Measurements from ENCODE around the gene PRPSAP2. TPM values are rescaled to one million over a fixed set of nuclear protein-coding genes. Genes with fewer than 3 reads are reported as not detected.

The PRPSAP2 gene
- total and polyA plus RNA-seq, 8 donors: 5.3 to 478 (median 25.0) TPM

- TF ChIP-seq POLR2AphosphoS5 (IDR thresholded peaks at IDR 0.05) (no peak), EP300 (IDR thresholded peaks at IDR 0.05) (no peak), POLR2A (IDR thresholded peaks at IDR 0.05) (no peak), CTCF (IDR thresholded peaks at IDR 0.05) (no peak)
- intact Hi-C loops (cut with DNase I; ENCODE audit: low total_unique reads): no loop called here
- peaks cover 2 to 9% (median 6%) of the 10 kb centered on the region in 4 donors for H3K4me1 ChIP-seq
- 83 to 95% (median 91%) methylated on average over 10 of the region's 10 CpGs for WGBS, 5 donors
- DNase-seq: no peak
- H3K27me3 ChIP-seq: no peaks in the 10 kb centered on the region
- no peak overlapping the region for H3K4me3 ChIP-seq
- H3K36me3 ChIP-seq: peaks cover 24 to 73% (median 62%) of the 10 kb centered on the region in 4 donors
- no peaks in the 10 kb centered on the region for H3K9me3 ChIP-seq
- H3K27ac ChIP-seq: no peak overlapping the region
These were observed 116.6 kb downstream of the PRPSAP2 start for GRCh38 chr17:18974407-18975149.

GRCh38 chr17:18975597-18975996 is 117.7 kb downstream of the PRPSAP2 start:
- Histone ChIP-seq H3K4me1 (peaks cover 0 to 9% (median 3%) of the 10 kb centered on the region in 4 donors), H3K36me3 (peaks cover 24 to 69% (median 62%) of the 10 kb centered on the region in 4 donors), H3K4me3 (no peak overlapping the region), H3K27ac (no peak overlapping the region), H3K9me3 (no peaks in the 10 kb centered on the region), H3K27me3 (no peaks in the 10 kb centered on the region)
- DNase-seq: no peak
- intact Hi-C loops (cut with DNase I; ENCODE audit: low total_unique reads): no loop called here
- TF ChIP-seq EP300 (IDR thresholded peaks at IDR 0.05): no peak
- no peak for TF ChIP-seq POLR2AphosphoS5 (IDR thresholded peaks at IDR 0.05)
- TF ChIP-seq CTCF (IDR thresholded peaks at IDR 0.05): no peak
- no peak for TF ChIP-seq POLR2A (IDR thresholded peaks at IDR 0.05)
- WGBS, 5 donors: 91 to 96% (median 92%) methylated on average over 13 of the region's 13 CpGs

GRCh38 chr17:18976201-18976600 is 118.3 kb downstream of the PRPSAP2 start:
- intact Hi-C loops (cut with DNase I; ENCODE audit: low total_unique reads): no loop called here
- no peak for DNase-seq
- H3K4me3 ChIP-seq: no peak overlapping the region

GRCh38 chr17:18977021-18977420 is 119.1 kb downstream of the PRPSAP2 start:
- 70 to 87% (median 73%) methylated on average over 4 of the region's 4 CpGs for WGBS, 5 donors
- TF ChIP-seq CTCF (IDR thresholded peaks at IDR 0.05) (no peak), POLR2AphosphoS5 (IDR thresholded peaks at IDR 0.05) (no peak), POLR2A (IDR thresholded peaks at IDR 0.05) (no peak), EP300 (IDR thresholded peaks at IDR 0.05) (no peak)
- DNase-seq: no peak
- Histone ChIP-seq H3K9me3 (no peaks in the 10 kb centered on the region), H3K4me1 (peaks cover 3 to 22% (median 16%) of the 10 kb centered on the region in 4 donors), H3K36me3 (peaks cover 24 to 55% (median 48%) of the 10 kb centered on the region in 4 donors), H3K4me3 (no peak overlapping the region), H3K27ac (no peak overlapping the region), H3K27me3 (no peaks in the 10 kb centered on the region)
- intact Hi-C loops (cut with DNase I; ENCODE audit: low total_unique reads): no loop called here

More at GRCh38 chr17:18976201-18976600, 118.3 kb downstream of the PRPSAP2 start:
- H3K9me3 ChIP-seq: no peaks in the 10 kb centered on the region
- peaks cover 24 to 63% (median 56%) of the 10 kb centered on the region in 4 donors for H3K36me3 ChIP-seq
- TF ChIP-seq EP300 (IDR thresholded peaks at IDR 0.05): no peak
- no peak for TF ChIP-seq POLR2A (IDR thresholded peaks at IDR 0.05)
- no peak for TF ChIP-seq POLR2AphosphoS5 (IDR thresholded peaks at IDR 0.05)
- no peak for TF ChIP-seq CTCF (IDR thresholded peaks at IDR 0.05)
- no peak overlapping the region for H3K27ac ChIP-seq
- no peaks in the 10 kb centered on the region for H3K27me3 ChIP-seq
- peaks cover 0 to 15% (median 9%) of the 10 kb centered on the region in 4 donors for H3K4me1 ChIP-seq
- WGBS, 5 donors: 56 to 73% (median 65%) methylated on average over 4 of the region's 4 CpGs
